ENCODE results near the gene COX8C.

- TF ChIP-seq CTCF (IDR thresholded peaks at IDR 0.05 in 8 of 11, conservative IDR thresholded peaks at IDR 0.05 in 3 of 11) (no peak), POLR2AphosphoS5 (IDR thresholded peaks at IDR 0.05) (no peak), POLR2A (IDR thresholded peaks at IDR 0.05) (no peak)
Observed at GRCh38 chr14:93337143-93337753, 9.7 kb upstream of the COX8C start.
